Measurements from ENCODE around the gene NPIPA1.
"Not testable (repeated sequence)": the region's sequence is repeated elsewhere in the genome, so short reads cannot be mapped to it uniquely, and the experiment has no call there.

The NPIPA1 gene

DNA sequence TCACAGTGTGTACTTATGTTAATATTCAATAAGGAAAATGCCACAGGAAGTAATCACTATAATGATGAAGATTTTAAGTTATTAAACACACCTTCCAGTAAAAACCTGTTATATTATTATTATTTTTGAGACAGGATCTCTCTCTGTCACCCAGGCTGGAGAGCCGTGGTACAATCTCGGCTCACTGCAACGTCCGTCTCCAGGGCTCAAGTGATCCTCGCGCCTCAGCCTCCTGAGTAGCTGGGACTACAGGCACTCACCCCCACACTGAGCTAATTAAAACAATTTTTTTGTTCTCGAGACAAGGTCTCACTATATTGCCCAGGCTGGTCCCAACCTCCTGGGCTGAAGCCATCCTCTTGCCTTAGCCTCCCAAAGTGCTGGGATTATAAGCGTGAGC, 41.0 kb downstream of the NPIPA1 start:
- not testable (repeated sequence) for DNase-seq (ENCODE audit: low spot score)

DNA sequence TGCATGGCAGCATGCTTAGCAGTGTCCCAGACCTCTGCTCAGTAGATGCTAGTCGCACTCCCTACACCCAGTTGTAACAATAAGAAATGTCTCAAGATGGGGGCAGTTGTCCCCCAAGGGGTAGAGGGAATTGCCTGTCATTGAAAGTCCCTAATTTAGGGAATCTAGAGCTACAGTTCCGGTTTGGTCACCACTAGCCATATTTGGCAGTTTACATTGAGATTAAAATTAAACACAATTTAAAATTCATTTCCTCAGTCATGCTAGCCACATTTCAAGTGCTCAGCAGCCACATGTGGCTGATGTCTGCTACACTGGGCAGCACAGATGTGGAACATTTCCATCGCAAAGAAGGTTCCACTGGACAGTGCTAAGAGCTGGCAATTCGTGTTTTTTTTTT, 41.7 kb downstream of the NPIPA1 start:
- not testable (repeated sequence) for DNase-seq (ENCODE audit: low spot score)

DNA sequence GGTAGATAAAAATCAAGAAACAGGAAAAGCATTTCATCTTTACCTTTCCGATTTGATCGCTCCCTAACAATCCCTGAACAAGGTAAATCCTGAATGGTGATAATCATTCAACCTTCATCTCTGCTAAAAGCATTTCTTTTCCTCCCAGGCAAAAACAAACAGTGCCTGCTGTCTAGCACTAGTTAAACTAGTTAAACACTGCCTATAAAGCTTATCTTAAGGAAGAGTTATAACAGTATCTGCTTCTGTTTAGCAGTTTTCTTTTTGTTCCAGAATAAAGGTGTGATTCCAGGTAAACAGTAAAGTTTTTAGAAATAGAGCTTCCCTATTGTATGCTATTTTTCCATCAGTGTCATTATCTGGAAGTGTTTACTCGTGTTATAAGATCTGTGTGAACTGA, 44.0 kb downstream of the NPIPA1 start:
- not testable (repeated sequence) for DNase-seq (ENCODE audit: low spot score)

DNA sequence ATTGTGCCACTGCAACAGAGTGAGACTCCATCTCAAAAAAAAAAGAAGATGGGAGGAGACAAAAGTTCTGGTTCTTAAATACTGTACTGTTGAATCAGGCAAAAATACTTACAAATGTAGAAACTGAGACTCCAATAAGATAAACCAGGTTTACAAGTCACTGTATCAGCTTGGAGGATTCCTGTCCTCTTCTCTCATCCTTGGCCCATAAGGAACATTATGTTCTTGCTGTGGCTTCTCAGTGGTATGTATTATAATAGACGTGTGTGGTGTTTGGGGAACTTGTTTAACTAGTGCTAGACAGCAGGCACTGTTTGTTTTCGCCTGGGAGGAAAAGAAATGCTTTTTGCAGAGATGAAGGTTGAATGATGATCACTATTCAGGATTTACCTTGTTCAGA, 45.3 kb downstream of the NPIPA1 start:
- not testable (repeated sequence) for DNase-seq (ENCODE audit: low spot score)

DNA sequence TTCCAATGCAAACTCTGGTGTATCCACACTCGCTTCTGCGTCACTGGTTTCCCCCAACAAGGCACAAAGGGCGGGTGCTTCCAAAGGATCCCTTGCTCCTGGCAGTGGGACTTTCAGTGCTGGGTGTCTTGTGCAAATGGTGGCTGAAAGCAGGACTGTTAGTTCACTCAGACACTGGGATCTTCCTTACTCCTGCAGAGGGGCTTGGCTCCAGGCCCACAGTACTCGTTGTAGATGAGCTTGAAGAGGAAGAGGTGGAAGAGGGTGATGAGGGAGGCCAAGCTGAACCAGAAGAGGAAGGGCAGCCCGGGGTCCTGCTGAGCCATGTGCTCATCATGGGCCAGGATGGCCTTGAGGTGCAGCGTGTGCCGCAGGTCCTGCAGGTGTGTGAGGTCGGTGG, 50.8 kb downstream of the NPIPA1 start:
- DNase-seq (ENCODE audit: low spot score) = not testable (repeated sequence)

DNA sequence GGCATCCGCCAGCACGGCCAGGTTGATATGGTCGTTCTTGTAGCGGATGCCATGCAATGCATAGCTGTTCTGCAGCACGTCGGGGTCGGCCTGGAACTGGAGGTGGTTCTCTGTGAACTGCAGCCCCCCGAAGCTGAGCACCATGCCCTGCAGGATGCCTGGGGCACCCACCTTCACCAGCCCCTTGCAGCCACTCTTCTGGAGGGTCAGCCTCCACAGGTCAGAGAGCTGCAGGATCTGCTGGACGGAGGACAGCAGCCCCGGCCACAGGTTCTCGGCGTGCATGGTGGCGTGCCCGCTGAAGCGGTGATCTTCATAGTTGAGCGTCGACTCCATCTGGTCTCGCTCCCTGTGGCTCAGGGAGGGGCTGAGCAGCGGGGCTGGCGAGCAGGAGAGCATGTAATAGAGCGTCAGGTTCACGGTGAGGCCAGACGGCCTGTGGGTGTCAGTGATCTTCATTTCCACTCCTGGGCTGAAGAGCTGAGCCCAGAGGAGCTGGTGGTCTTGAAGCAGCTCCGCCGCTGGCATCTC, 51.5 kb downstream of the NPIPA1 start:
- not testable (repeated sequence) for DNase-seq (ENCODE audit: low spot score)

DNA sequence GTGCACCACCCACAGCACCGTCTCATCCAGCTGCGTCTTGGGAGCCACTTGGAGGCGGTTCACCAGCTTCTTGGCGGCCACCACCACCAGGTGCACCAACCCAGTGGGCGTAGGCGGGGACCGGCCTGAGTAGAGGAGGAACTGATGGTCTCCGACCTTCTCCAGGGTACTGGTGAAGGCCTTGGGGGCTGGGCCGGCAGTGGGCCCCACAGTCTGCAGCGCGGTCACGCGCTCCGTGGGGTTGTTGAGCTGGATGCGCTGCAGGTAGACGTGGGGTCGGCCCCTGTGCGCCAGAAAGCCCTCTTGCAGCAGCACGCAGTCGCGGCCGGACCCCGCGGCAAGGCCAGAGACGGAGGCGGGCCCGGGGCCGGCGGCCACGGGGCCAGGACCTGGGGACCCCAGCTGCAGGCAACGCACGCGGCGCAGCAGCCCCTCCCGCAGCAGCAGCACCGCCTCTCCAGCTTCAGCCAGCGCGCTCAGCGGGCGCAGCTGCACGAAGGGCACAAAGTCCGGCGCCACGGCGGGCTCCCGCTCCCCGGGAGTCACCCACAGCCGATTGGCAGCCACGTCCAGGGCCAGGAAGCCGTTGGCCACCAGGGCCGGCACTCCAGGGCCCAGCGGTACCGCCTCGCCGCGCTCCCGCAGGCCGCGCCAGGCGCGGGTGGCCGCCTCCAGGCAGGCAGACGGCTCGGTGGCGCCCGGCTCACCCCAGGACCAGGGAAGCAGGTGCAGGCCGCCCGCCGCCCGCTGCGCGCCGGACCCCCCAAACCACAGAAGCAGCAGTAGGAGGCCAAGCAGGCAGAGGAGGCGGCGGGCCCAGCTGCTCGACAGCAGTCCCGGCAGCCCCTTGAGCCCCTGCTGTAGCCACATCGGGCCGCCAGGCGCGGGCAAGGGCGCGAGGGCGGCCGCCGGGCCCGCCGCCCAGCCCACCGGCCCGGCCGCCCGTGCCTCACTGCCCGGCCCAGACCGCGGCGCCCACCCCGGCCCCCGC, 52.3 kb downstream of the NPIPA1 start:
- not testable (repeated sequence) for DNase-seq (ENCODE audit: low spot score)

DNA sequence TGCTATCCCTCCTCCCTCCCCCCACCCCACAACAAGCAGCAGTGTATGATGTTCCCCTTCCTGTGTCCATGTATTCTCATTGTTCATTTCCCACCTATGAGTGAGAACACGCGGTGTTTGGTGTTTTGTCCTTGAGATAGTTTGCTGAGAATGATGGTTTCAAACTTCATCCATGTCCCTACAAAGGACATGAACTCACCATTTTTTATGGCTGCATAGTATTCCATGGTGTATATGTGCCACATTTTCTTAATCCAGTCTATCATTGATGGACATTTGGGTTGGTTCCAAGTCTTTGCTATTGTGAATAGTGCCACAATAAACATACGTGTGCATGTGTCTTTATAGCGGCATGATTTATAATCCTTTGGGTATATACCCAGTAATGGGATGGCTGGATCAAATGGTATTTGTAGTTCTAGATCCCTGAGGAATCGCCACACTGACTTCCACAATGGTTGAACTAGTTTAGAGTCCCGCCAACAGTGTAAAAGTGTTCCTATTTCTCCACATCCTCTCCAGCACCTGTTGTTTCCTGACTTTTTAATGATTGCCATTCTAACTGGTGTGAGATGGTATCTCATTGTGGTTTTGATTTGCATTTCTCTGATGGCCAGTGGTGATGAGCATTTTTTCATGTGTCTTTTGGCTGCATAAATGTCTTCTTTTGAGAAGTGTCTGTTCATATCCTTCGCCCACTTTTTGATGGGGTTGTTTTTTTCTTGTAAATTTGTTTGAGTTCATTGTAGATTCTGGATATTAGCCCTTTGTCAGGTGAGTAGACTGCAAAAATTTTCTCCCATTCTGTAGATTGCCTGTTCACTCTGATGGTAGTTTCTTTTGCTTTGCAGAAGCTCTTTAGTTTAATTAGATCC, 56.3 kb downstream of the NPIPA1 start:
- DNase-seq (ENCODE audit: low spot score) = not testable (repeated sequence)

DNA sequence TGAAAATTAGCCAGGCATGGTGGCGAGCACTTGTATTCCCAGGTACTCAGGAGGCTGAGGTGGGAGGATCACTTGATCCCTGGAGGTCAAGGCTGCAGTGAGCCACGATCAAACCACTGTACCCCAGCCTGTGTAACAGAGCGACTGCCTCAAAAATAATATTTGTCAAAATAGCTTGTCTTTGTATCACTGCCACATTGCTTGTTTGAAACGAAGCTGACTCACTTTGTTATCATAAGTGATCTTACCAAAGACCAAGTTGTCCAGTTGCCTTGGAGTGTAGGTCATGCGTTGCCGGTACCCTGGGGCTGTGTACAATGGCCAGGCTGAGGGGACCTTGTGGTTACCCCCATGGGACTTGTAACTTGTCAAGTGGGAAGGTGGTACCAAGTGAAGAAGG, 59.5 kb downstream of the NPIPA1 start:
- not testable (repeated sequence) for DNase-seq (ENCODE audit: low spot score)

DNA sequence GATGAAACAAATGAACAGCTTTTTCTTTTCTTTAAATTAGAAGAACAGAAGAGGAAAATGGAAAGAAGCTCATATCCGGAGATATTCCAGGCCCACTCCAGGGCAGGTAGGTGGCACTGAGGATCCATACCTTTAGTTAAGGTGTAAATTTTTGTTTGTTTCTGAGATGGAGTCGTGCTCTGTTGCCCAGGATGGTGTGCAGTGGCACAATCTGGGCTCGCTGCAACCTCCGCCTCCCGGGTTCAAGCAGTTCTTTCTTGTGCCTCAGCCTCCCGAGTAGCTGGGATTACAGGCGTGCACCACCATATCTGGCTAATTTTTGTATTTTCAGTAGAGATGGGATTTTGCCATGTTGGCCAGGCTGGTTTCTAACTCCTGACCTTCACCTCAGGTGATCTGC, 61.1 kb downstream of the NPIPA1 start:
- DNase-seq (ENCODE audit: low spot score) = not testable (repeated sequence)

DNA sequence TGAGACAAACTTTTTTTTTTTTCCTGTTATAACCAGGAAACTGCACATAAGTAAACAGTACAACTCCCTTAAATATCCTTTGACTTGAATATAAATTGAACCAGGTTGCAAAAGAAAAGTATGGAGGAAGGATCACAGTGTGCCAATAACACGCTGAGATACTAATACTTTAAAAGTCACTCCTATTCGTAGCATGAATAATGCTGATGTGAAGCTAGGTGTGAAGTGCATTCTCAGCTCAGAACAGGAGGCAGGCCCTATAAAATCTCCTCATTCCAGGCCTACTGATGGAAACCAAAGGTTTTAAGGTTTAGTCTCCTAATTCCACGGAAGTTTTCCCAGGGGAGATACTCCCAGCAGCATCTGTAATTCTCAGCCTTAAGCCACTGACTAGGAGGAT, 62.6 kb downstream of the NPIPA1 start:
- DNase-seq (ENCODE audit: low spot score) = not testable (repeated sequence)
